Endothelial cell of umbilical vein (primary cell): Measurements from ENCODE around the gene C1orf146. TPM values are rescaled to one million over a fixed set of nuclear protein-coding genes. Genes with fewer than 3 reads are reported as not detected.
"Not testable (repeated sequence)": the region's sequence is repeated elsewhere in the genome, so short reads cannot be mapped to it uniquely, and the experiment has no call there.

ENCODE experiments used
- BruUV-seq: library from RNA; stranded (reverse); fragments of 400-500 nt; replicated peaks from 2 replicates; lab custom pipeline; 2021; lab: Mats Ljungman, UMichigan
- CTCF ChIA-PET: fragments of 300-600, 350-600 bp; sonication (Branson Sonifier 250); formaldehyde crosslinking; loops from one replicate; lab custom pipeline; 2021; ENCODE audit warnings: antibody characterized with exemption, inconsistent platforms; lab: Charles Lee
- POLR2A ChIA-PET: fragments of 300-600, 350-600 bp; sonication (Branson Sonifier 250); formaldehyde crosslinking; loops from one replicate; lab custom pipeline; 2021; ENCODE audit warnings: antibody characterized with exemption, inconsistent platforms; lab: Charles Lee
- DNase-seq: peaks from one replicate; pipeline ENCODE4 v3.0.0-alpha.2; 2011; ENCODE audit warnings: low read depth, low spot score
- FAIRE-seq: peaks from 2 replicates; lab custom pipeline; 2011; peaks lifted over from hg19 to GRCh38; lab: Jason Lieb, UNC
- H2AFZ ChIP-seq: 2 replicates; pipeline ENCODE4 v1.6.0; 2012; ENCODE audit warnings: low read depth, low read length, control low read depth, inconsistent platforms
- H3K27ac ChIP-seq: 2 replicates; pipeline ENCODE4 v1.5.1; 2011; ENCODE audit warnings: low read depth, mild to moderate bottlenecking, control low read depth, low read length, moderate library complexity; ENCODE audit not compliant: insufficient read depth
- H3K27me3 ChIP-seq, 2 experiments: 2 replicates each; pipeline versions ENCODE4 v1.6.0 to v1.6.1; 2011; ENCODE audit warnings: low read length in 2 of 2, mixed read lengths in 1 of 2; ENCODE audit not compliant: control insufficient read depth in 2 of 2, insufficient read depth in 2 of 2
- H3K36me3 ChIP-seq, 2 experiments: 2 replicates in 1 of 2; 3 replicates in 1 of 2; pipeline ENCODE4 v1.5.1; 2011; ENCODE audit warnings: low read length in 2 of 2, mild to moderate bottlenecking in 1 of 2, moderate library complexity in 1 of 2; ENCODE audit not compliant: control insufficient read depth in 2 of 2, insufficient read depth in 2 of 2; ENCODE audit errors: extremely low read depth in 1 of 2
- H3K4me1 ChIP-seq: 3 replicates; pipeline ENCODE4 v1.5.1; 2011; ENCODE audit warnings: mild to moderate bottlenecking, low read length; ENCODE audit not compliant: control insufficient read depth, insufficient read depth; ENCODE audit errors: extremely low read depth
- H3K4me2 ChIP-seq: 2 replicates; pipeline ENCODE4 v1.6.1; 2011; ENCODE audit warnings: low read length, control low read depth, mixed read lengths; ENCODE audit not compliant: insufficient read depth
- H3K4me3 ChIP-seq, 3 experiments: fragments of 200-600 bp in 1 of 3; sonication (generic), shearing (Covaris generic) in 1 of 3; replicated peaks in 1 of 3; 2 replicates each; pipeline ENCODE4 v1.5.1; 2011 to 2016; ENCODE audit warnings: control low read depth in 3 of 3, low read length in 3 of 3, mild to moderate bottlenecking in 2 of 3, inconsistent platforms in 1 of 3, low read depth in 1 of 3, moderate library complexity in 1 of 3; ENCODE audit not compliant: insufficient read depth in 1 of 3
- H3K79me2 ChIP-seq: 2 replicates; pipeline ENCODE4 v1.6.0; 2012; ENCODE audit warnings: low read length, inconsistent platforms; ENCODE audit not compliant: control insufficient read depth, insufficient read depth
- H3K9ac ChIP-seq: replicated peaks from 2 replicates; pipeline ENCODE3; 2011; ENCODE audit warnings: low read length, control low read depth; ENCODE audit not compliant: insufficient read depth; ENCODE audit errors: extremely low read depth
- H3K9me1 ChIP-seq: replicated peaks from 3 replicates; pipeline ENCODE4 v1.6.0; 2011; ENCODE audit warnings: mild to moderate bottlenecking, low read length; ENCODE audit not compliant: control insufficient read depth, insufficient read depth; ENCODE audit errors: extremely low read depth
- H3K9me3 ChIP-seq: replicated peaks from 2 replicates; pipeline ENCODE4 v1.5.1; 2012; ENCODE audit warnings: low read length, inconsistent platforms; ENCODE audit not compliant: control insufficient read depth, insufficient read depth
- H4K20me1 ChIP-seq: replicated peaks from 2 replicates; pipeline ENCODE3; 2011; ENCODE audit warnings: mild to moderate bottlenecking, low read length; ENCODE audit not compliant: control insufficient read depth, insufficient read depth; ENCODE audit errors: extremely low read depth
- CTCF ChIP-seq, 2 donors: IDR thresholded peaks; 1 replicate in 1 of 2; 2 replicates in 1 of 2; pipeline ENCODE4 v1.5.1; 2011; ENCODE audit warnings: low read length in 2 of 2, mild to moderate bottlenecking in 2 of 2, moderate library complexity in 2 of 2, control low read depth in 1 of 2, inconsistent platforms in 1 of 2, low read depth in 1 of 2; ENCODE audit not compliant: insufficient read depth in 1 of 2; ENCODE audit errors: extremely low read depth in 1 of 2
- EZH2 ChIP-seq: IDR thresholded peaks from 2 replicates; pipeline ENCODE4 v1.6.1; 2012; ENCODE audit warnings: borderline replicate concordance, low read depth, mild to moderate bottlenecking, moderate library complexity, low read length, inconsistent platforms; ENCODE audit not compliant: severe bottlenecking
- FOS ChIP-seq: IDR thresholded peaks from 2 replicates; pipeline ENCODE4 v1.6.1; 2011; ENCODE audit warnings: mild to moderate bottlenecking, low read length, moderate library complexity, borderline replicate concordance; ENCODE audit not compliant: insufficient read depth
- GATA2 ChIP-seq: IDR thresholded peaks from 2 replicates; pipeline ENCODE4 v1.7.0; 2011; ENCODE audit warnings: low read depth, mild to moderate bottlenecking, moderate library complexity, mixed read lengths, low read length; ENCODE audit not compliant: insufficient read length, insufficient read depth
- JUN ChIP-seq: IDR thresholded peaks from 2 replicates; pipeline ENCODE4 v1.6.1; 2011; ENCODE audit warnings: borderline replicate concordance, low read depth; ENCODE audit not compliant: insufficient read length, insufficient read depth
- MAX ChIP-seq: IDR thresholded peaks from 2 replicates; pipeline ENCODE4 v1.6.1; 2011; ENCODE audit not compliant: insufficient read depth, insufficient read length
- MYC ChIP-seq: IDR thresholded peaks from one replicate; pipeline ENCODE4 v1.6.1; 2011; ENCODE audit warnings: mild to moderate bottlenecking, low read depth, low read length
- POLR2A ChIP-seq: IDR thresholded peaks from 2 replicates; pipeline ENCODE4 v1.6.1; 2012; ENCODE audit warnings: low read depth, mild to moderate bottlenecking, control low read depth, low read length
- POLR2AphosphoS5 ChIP-seq: IDR thresholded peaks from 2 replicates; pipeline ENCODE4 v1.6.1; 2012; ENCODE audit warnings: low read depth, mild to moderate bottlenecking, control low read depth, low read length, moderate library complexity; ENCODE audit not compliant: insufficient read depth
- dilution Hi-C: fragments of 300-500 bp; cut with MboI; formaldehyde crosslinking; loops from one replicate; pipeline ENCODE4 v1.15.0; 2019; ENCODE audit warnings: low sequenced_read_pairs; ENCODE audit not compliant: extremely low pct_ligation_motif_present
- intact Hi-C: fragments of 100-400 bp; cut with micrococcal nuclease; formaldehyde crosslinking; loops from one replicate; pipeline ENCODE4 v1.10.0; 2022
- polyA plus RNA-seq, 4 experiments: library from polyadenylated mRNA; depleted of rRNA in 3 of 4; stranded (reverse) in 3 of 4; unstranded in 1 of 4; fragments of >200 nt; gene quantifications; 2 replicates each; pipeline versions ENCODE4 v1.2.1 to v1.2.3, GENCODE V29; 2011 to 2012; ENCODE audit warnings: missing spikeins in 1 of 4
- total RNA-seq: library from RNA; stranded (reverse); gene quantifications from 2 replicates; pipeline ENCODE4 v1.2.3, GENCODE V29; 2021

Gene C1orf146
- total and polyA plus RNA-seq, 2 donors (not counting 3 experiments of a cell fraction or from before 2014, with no cell fraction given) = not detected

- Histone ChIP-seq H3K79me2 (no peaks in the 10 kb centered on the region), H3K4me2 (peak overlapping the region; percentile 1), H4K20me1 (no peaks in the 10 kb centered on the region), H3K9me3 (no peaks in the 10 kb centered on the region), H3K9ac (no peak overlapping the region), H3K9me1 (no peaks in the 10 kb centered on the region), H2AFZ (no peak overlapping the region), H3K27me3 (no peaks in the 10 kb centered on the region), H3K27ac (peak overlapping the region; percentile 75), H3K4me1 (peaks cover 20% of the 10 kb centered on the region), H3K4me3 (no peak overlapping the region), H3K36me3 (peaks cover 0 to 3% of the 10 kb centered on the region in 2 experiments)
- TF ChIP-seq POLR2AphosphoS5 (peak; percentile 39), MAX (no peak), POLR2A (no peak), GATA2 (no peak), MYC (no peak), CTCF (IDR thresholded peaks at IDR 0.05; ENCODE audit: extremely low read depth in 1 of 2, insufficient read depth in 1 of 2, low read depth in 1 of 2, low read length in 2 of 2) (no peak), EZH2 (no peak), JUN (peak; percentile 64), FOS (peak; percentile 69)
- intact Hi-C loops (no loop called here), dilution Hi-C loops (no loop called here)
- FAIRE-seq = peak; percentile 82
- DNase-seq = peak; percentile 55
- ChIA-PET POLR2A (no interaction called here), CTCF (interaction anchor here (7.1 kb wide), 1 partner anchor 14 kb away, joined by 37 read pairs; no protein-coding TSS in a partner anchor)
- BruUV-seq = TSS peak; percentile 83
These were observed 59.5 kb downstream of the C1orf146 start for GRCh38 chr1:92277105-92277723.

GRCh38 chr1:92279781-92280180 is 62.1 kb downstream of the C1orf146 start:
- H3K27ac ChIP-seq, H2AFZ ChIP-seq, H3K4me2 ChIP-seq, BruUV-seq, H3K9me3 ChIP-seq, H3K9ac ChIP-seq, POLR2A ChIA-PET, H3K4me3 ChIP-seq, H4K20me1 ChIP-seq, H3K27me3 ChIP-seq, H3K79me2 ChIP-seq, intact Hi-C loops, dilution Hi-C loops, FAIRE-seq, H3K36me3 ChIP-seq, H3K9me1 ChIP-seq, DNase-seq: not testable (repeated sequence)
- H3K4me1 ChIP-seq = peaks cover 15% of the 10 kb centered on the region
- CTCF ChIA-PET = interaction anchor here (7.1 kb wide), 1 partner anchor 11 kb away, joined by 37 read pairs; no protein-coding TSS in a partner anchor

GRCh38 chr1:92281411-92281810 is 63.7 kb downstream of the C1orf146 start:
- H3K4me2 ChIP-seq, H3K79me2 ChIP-seq, POLR2A ChIA-PET, H3K4me3 ChIP-seq, H3K27ac ChIP-seq, H4K20me1 ChIP-seq, intact Hi-C loops, H3K9me1 ChIP-seq, H2AFZ ChIP-seq, dilution Hi-C loops, H3K27me3 ChIP-seq, H3K36me3 ChIP-seq, H3K9ac ChIP-seq, FAIRE-seq, H3K9me3 ChIP-seq, BruUV-seq, DNase-seq: not testable (repeated sequence)
- CTCF ChIA-PET = interaction anchor here (1.2 to 7.1 kb wide), 2 partner anchors 10 to 35 kb away, joined by 4 to 37 read pairs; no protein-coding TSS in a partner anchor
- peaks cover 10% of the 10 kb centered on the region for H3K4me1 ChIP-seq
